ENCODE data around the gene RCE1. TPM values are rescaled to one million over a fixed set of nuclear protein-coding genes. Genes with fewer than 3 reads are reported as not detected.

The RCE1 gene
- total and polyA plus RNA-seq, 10 donors: 10.0 to 27.9 (median 17.7) TPM

- Histone ChIP-seq H3K4me1 (peaks cover 21 to 56% (median 39%) of the 10 kb centered on the region in 6 donors), H3K4me3 (peak overlapping the region in 1 of 8 donors; percentile 99), H3K27ac (no peak overlapping the region), H3K27me3 (replicated peaks in 1 of 7) (no peaks in the 10 kb centered on the region), H3K9me3 (no peaks in the 10 kb centered on the region), H3K36me3 (peaks cover 0 to 49% (median 28%) of the 10 kb centered on the region in 6 donors)
- TF ChIP-seq POLR2AphosphoS5 (IDR thresholded peaks at IDR 0.05) (no peak), POLR2A (IDR thresholded peaks at IDR 0.05) (no peak), CTCF (IDR thresholded peaks at IDR 0.05 in 8 of 11, conservative IDR thresholded peaks at IDR 0.05 in 3 of 11) (no peak)
- 90 to 95% (median 93%) methylated on average over 11 to 15 of the region's 15 CpGs for WGBS, 5 donors
- DNase-seq: peak; percentile 58
- intact Hi-C loops (cut with DNase I; ENCODE audit: low total_unique reads): no loop called here
These were observed 2.1 kb downstream of the RCE1 start for GRCh38 chr11:66845143-66845875.

GRCh38 chr11:66845876-66846212 lies 2.6 kb downstream of the RCE1 start:
- WGBS, 5 donors: 89 to 93% (median 90%) methylated on average over 9 of the region's 9 CpGs
- TF ChIP-seq POLR2A (IDR thresholded peaks at IDR 0.05) (no peak), POLR2AphosphoS5 (IDR thresholded peaks at IDR 0.05) (no peak), CTCF (IDR thresholded peaks at IDR 0.05 in 8 of 11, conservative IDR thresholded peaks at IDR 0.05 in 3 of 11) (no peak)
- intact Hi-C loops (cut with DNase I; ENCODE audit: low total_unique reads): no loop called here
- no peak overlapping the region for H3K27ac ChIP-seq
- peak; percentile 71 for DNase-seq
- no peaks in the 10 kb centered on the region for H3K9me3 ChIP-seq
- peaks cover 0 to 49% (median 28%) of the 10 kb centered on the region in 6 donors for H3K36me3 ChIP-seq
- H3K4me3 ChIP-seq: no peak overlapping the region
- H3K27me3 ChIP-seq (replicated peaks in 1 of 7): no peaks in the 10 kb centered on the region
- H3K4me1 ChIP-seq: peaks cover 21 to 51% (median 34%) of the 10 kb centered on the region in 6 donors

GRCh38 chr11:66846671-66847091 lies 3.4 kb downstream of the RCE1 start:
- Histone ChIP-seq H3K27me3 (replicated peaks in 1 of 7) (no peaks in the 10 kb centered on the region), H3K4me3 (no peak overlapping the region), H3K4me1 (peaks cover 17 to 44% (median 27%) of the 10 kb centered on the region in 6 donors), H3K27ac (no peak overlapping the region), H3K36me3 (peaks cover 0 to 49% (median 28%) of the 10 kb centered on the region in 6 donors), H3K9me3 (no peaks in the 10 kb centered on the region)
- WGBS, 5 donors: 72 to 82% (median 77%) methylated on average over 4 of the region's 4 CpGs
- peak; percentile 74 for DNase-seq
- no peak for TF ChIP-seq POLR2AphosphoS5 (IDR thresholded peaks at IDR 0.05)
- no peak for TF ChIP-seq CTCF (IDR thresholded peaks at IDR 0.05 in 8 of 11, conservative IDR thresholded peaks at IDR 0.05 in 3 of 11)
- no peak for TF ChIP-seq POLR2A (IDR thresholded peaks at IDR 0.05)
- intact Hi-C loops (cut with DNase I; ENCODE audit: low total_unique reads): no loop called here

- Histone ChIP-seq H3K9me3 (no peaks in the 10 kb centered on the region), H3K27ac (no peak overlapping the region), H3K4me1 (peaks cover 9 to 40% (median 23%) of the 10 kb centered on the region in 6 donors), H3K27me3 (replicated peaks in 1 of 7) (no peaks in the 10 kb centered on the region), H3K4me3 (no peak overlapping the region), H3K36me3 (peaks cover 0 to 49% (median 28%) of the 10 kb centered on the region in 6 donors)
- peak; percentile 66 for DNase-seq
- intact Hi-C loops (cut with DNase I; ENCODE audit: low total_unique reads): no loop called here
- TF ChIP-seq POLR2AphosphoS5 (IDR thresholded peaks at IDR 0.05) (peak in 2 of 3 donors; percentile 22 to 24), POLR2A (IDR thresholded peaks at IDR 0.05) (no peak), CTCF (IDR thresholded peaks at IDR 0.05 in 8 of 11, conservative IDR thresholded peaks at IDR 0.05 in 3 of 11) (no peak)
- 83 to 93% (median 89%) methylated on average over 11 to 14 of the region's 14 CpGs for WGBS, 5 donors
These were observed 4.4 kb downstream of the RCE1 start for GRCh38 chr11:66847461-66848232.

Data from spleen (tissue), 11 donors.